HL-60 (cell line): ENCODE measurements around the gene BIRC6. TPM values are rescaled to one million over a fixed set of nuclear protein-coding genes. Genes with fewer than 3 reads are reported as not detected.

Source experiments
- DNase-seq, 2 experiments: peaks; one replicate each; pipeline ENCODE4 v3.0.0-alpha.2; 2010 to 2020; ENCODE audit warnings: low read depth in 1 of 2, low spot score in 1 of 2
- H3K27ac ChIP-seq: fragments of 250-450 bp; sonication (Bioruptor Pico); replicated peaks from 2 replicates; pipeline ENCODE4 v1.5.1; 2020; ENCODE audit warnings: mild to moderate bottlenecking, moderate library complexity
- H3K27me3 ChIP-seq: fragments of 250-450 bp; sonication (Bioruptor Pico); 2 replicates; pipeline ENCODE4 v1.5.1; 2021; ENCODE audit warnings: mild to moderate bottlenecking, moderate library complexity; ENCODE audit not compliant: insufficient read depth, poor library complexity, severe bottlenecking
- H3K4me3 ChIP-seq: replicated peaks from 2 replicates; pipeline ENCODE4 v1.5.1; 2011; ENCODE audit warnings: mild to moderate bottlenecking, control low read depth, low read length; ENCODE audit not compliant: insufficient read depth
- CTCF ChIP-seq: IDR thresholded peaks from one replicate; pipeline ENCODE4 v1.5.1; 2011; ENCODE audit warnings: low read length, control low read depth, inconsistent platforms; ENCODE audit not compliant: insufficient read depth
- GABPA ChIP-seq: IDR thresholded peaks from 2 replicates; pipeline ENCODE4 v1.6.1; 2012; ENCODE audit warnings: low read depth
- POLR2AphosphoS5 ChIP-seq: IDR thresholded peaks from 2 replicates; pipeline ENCODE4 v1.6.1; 2012; ENCODE audit warnings: low read depth
- REST ChIP-seq: IDR thresholded peaks from 2 replicates; pipeline ENCODE4 v1.6.1; 2012; ENCODE audit warnings: low read depth; ENCODE audit not compliant: insufficient replicate concordance
- SPI1 ChIP-seq: IDR thresholded peaks from 2 replicates; pipeline ENCODE4 v1.6.1; 2012; ENCODE audit warnings: low read depth, mild to moderate bottlenecking, borderline replicate concordance
- microRNA-seq: library from miRNA; unstranded; fragments of <30 nt; microRNA quantifications from one replicate; pipeline ENCODE4, GENCODE V29; 2018

The BIRC6 gene

DNA sequence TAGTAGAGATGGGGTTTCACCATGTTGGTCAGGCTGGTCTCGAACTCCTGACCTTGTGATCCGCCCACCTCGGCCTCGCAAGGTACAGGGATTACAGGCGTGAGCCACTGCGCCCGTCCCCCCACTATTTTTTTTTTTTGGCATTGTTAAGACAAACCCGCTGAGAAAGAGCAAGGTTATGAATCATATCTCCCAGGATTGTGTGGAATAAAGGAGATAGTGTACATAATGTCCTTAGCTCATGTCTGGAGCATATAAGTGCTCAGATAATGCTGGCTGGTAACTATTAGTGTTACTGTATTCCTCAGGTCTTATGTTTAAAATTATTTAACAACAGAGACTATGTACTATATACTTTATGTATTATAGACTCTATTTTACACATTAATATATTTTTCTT is 307.0 kb downstream of the BIRC6 start:
- no peaks in the 10 kb centered on the region for H3K27me3 ChIP-seq
- no peak overlapping the region for H3K27ac ChIP-seq
- TF ChIP-seq CTCF: no peak
- TF ChIP-seq GABPA: no peak
- TF ChIP-seq SPI1: no peak
- no peak for TF ChIP-seq POLR2AphosphoS5
- TF ChIP-seq REST: no peak
- DNase-seq: no peak
- no peak overlapping the region for H3K4me3 ChIP-seq

DNA sequence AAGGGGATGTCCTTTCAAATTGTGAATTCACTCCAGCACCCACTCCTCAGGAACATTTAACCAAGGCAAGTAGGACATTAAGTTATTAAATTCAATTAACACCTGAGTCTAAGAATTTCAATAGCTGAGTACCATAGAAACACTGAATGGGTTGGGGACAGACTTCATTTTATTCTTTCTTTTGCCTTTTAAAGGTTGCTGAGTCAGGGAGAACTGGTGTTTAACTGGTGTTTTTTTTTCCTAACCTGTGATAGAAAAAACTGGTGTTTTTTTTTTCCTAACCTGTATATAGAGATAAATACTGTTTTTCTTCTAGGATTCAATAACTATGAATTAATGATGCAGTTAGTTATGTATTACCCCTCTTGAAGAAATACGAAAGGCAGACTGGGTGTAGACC is 309.9 kb downstream of the BIRC6 start:
- Histone ChIP-seq H3K27ac (no peak overlapping the region), H3K27me3 (no peaks in the 10 kb centered on the region), H3K4me3 (no peak overlapping the region)
- TF ChIP-seq SPI1: no peak
- no peak for TF ChIP-seq POLR2AphosphoS5
- TF ChIP-seq REST: no peak
- no peak for TF ChIP-seq CTCF
- TF ChIP-seq GABPA: no peak
- DNase-seq: no peak

GRCh38 chr2:32668254-32668653 is 311.4 kb downstream of the BIRC6 start:
- no peak for DNase-seq
- no peaks in the 10 kb centered on the region for H3K27me3 ChIP-seq
- TF ChIP-seq CTCF (no peak), REST (no peak), SPI1 (no peak), POLR2AphosphoS5 (no peak), GABPA (no peak)

More at GRCh38 chr2:32668254-32668653, 311.4 kb downstream of the BIRC6 start:
- Histone ChIP-seq H3K4me3 (no peak overlapping the region), H3K27ac (no peak overlapping the region)

Small RNA genes lying within 50 kb of the gene (microRNA-seq; reads per million reads assigned to microRNA genes)
- gene MIR4765 (1.2 reads per million), gene MIR558 (not detected)
